Pancreas (tissue), 10 donors: Measurements from ENCODE around the gene FAF2. TPM values are rescaled to one million over a fixed set of nuclear protein-coding genes. Genes with fewer than 3 reads are reported as not detected.

ENCODE experiments used
- ATAC-seq, 4 donors: fragments of 200-7000 bp; cut with Tn5 transposase; one replicate each; pipeline versions ENCODE4 v1.8.0 to v1.9.1; 2020; ENCODE audit warnings: mild to moderate bottlenecking in 4 of 4, moderate library complexity in 4 of 4
- DNase-seq, 6 donors: peaks; one replicate each; pipeline ENCODE4 v3.0.0-alpha.2; 2020
- FAIRE-seq: peaks from 2 replicates; lab custom pipeline; 2012; peaks lifted over from hg19 to GRCh38; lab: Jason Lieb, UNC
- H3K27ac ChIP-seq, 4 donors: fragments of 200-600 bp; sonication (generic); 1 replicate in 3 of 4; 2 replicates in 1 of 4; pipeline versions ENCODE4 v1.5.0 to v1.8.0; 2020
- H3K27me3 ChIP-seq, 4 donors: fragments of 200-600 bp; one replicate each; pipeline ENCODE4 v1.8.0; 2021
- H3K36me3 ChIP-seq, 3 donors: fragments of 200-600 bp; sonication (generic) in 1 of 3; one replicate each; pipeline versions ENCODE4 v1.5.0 to v1.8.0; 2020 to 2021
- H3K4me1 ChIP-seq, 3 donors: fragments of 200-600 bp; one replicate each; pipeline ENCODE4 v1.8.0; 2021
- H3K4me3 ChIP-seq, 4 donors: fragments of 200-600 bp; sonication (generic) in 2 of 4; one replicate each; pipeline versions ENCODE4 v1.5.0 to v1.8.0; 2020 to 2021
- H3K9me3 ChIP-seq, 4 donors: fragments of 200-600 bp; one replicate each; pipeline ENCODE4 v1.8.0; 2021
- WGBS, 2 donors: extraction: QIAGEN DNeasy Blood & Tissue Kit; methylation state at CpG; one replicate each; pipeline ENCODE4 v1.1.7; 2013; 5-methylcytosine and 5-hydroxymethylcytosine counted together
- intact Hi-C, 3 donors: fragments of 100-400 bp; cut with DNase I; formaldehyde crosslinking; loops; one replicate each; pipeline versions ENCODE4 v1.11.1 to v1.14.2; 2022
- polyA plus RNA-seq, 2 donors: library from polyadenylated mRNA; stranded (reverse); fragments of 200-250 nt; gene quantifications; one replicate each; pipeline ENCODE4 v1.2.3, GENCODE V29; 2013
- total RNA-seq, 6 donors: library from RNA; stranded (reverse); fragmentation: NEBNext Ultra II Directional in 4 of 6; extraction: Animal tissue kit (Norgen Biotek cat#: 25700) in 4 of 6; gene quantifications; one replicate each; pipeline versions ENCODE4 v1.2.1 to v1.2.4, GENCODE V29; 2021 to 2023
- TF ChIP-seq, protein P1 (sequence below), 4 donors: fragments of 200-600 bp; sonication (generic) in 3 of 4; IDR thresholded peaks; one replicate each; pipeline versions ENCODE4 v1.5.0 to v1.8.0; 2021; ENCODE audit warnings: antibody characterized with exemption in 4 of 4
- donor health status: healthy with polysubstance abuse.
- donor health status: DM: no; HTN: no; CAD: no; lungs with moderate emphysema.
- donor health status: DM: no; HTN: no; CAD: no.
- donor health status: control.
- donor health status: control.
- donor health status: Bipolar disorder and iron deficiency.
- donor health status: DM: yes; HTN: yes; CAD: no.
- donor health status: DM: no; HTN: no; CAD: no.
- donor health status: DM: no; HTN: no; CAD: no.
- donor health status: DM: yes; HTN: yes; CAD: no.

The FAF2 gene
- total and polyA plus RNA-seq, 8 donors, result 6.8 to 18.0 (median 15.1) TPM

DNA sequence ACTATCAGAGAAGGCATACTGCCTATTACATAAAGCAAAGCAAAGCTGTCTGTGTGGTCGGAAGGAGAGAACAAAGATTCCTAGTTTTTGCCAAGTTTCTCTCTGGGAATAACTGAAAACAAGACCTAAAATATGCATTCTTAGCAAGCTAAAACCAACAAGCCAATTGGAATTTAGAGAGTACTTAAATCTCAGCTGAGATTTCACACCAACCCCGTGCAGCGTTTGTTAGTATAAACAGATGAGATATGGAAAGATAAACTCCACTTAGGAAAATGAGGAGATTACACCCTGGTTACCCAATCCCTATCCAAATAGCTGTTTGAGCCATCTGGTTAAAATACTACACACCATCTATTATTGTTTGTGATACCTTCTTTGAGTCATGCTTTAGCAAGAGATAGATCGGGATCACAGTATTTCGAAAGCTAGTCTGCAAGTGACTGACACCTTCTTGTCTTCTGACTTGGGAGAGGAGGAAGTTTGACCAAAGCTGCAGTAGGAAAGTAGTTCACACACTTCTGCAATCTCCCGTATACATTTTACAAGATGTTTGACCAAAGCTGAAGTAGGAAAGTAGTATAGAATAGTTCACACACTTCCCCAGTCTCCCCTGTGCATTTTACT lies 18.2 kb downstream of the FAF2 start:
- DNase-seq (no peak), ATAC-seq (peak in 2 of 4 donors; percentile 42 to 52), FAIRE-seq (no peak)
- TF ChIP-seq, protein P1, sequence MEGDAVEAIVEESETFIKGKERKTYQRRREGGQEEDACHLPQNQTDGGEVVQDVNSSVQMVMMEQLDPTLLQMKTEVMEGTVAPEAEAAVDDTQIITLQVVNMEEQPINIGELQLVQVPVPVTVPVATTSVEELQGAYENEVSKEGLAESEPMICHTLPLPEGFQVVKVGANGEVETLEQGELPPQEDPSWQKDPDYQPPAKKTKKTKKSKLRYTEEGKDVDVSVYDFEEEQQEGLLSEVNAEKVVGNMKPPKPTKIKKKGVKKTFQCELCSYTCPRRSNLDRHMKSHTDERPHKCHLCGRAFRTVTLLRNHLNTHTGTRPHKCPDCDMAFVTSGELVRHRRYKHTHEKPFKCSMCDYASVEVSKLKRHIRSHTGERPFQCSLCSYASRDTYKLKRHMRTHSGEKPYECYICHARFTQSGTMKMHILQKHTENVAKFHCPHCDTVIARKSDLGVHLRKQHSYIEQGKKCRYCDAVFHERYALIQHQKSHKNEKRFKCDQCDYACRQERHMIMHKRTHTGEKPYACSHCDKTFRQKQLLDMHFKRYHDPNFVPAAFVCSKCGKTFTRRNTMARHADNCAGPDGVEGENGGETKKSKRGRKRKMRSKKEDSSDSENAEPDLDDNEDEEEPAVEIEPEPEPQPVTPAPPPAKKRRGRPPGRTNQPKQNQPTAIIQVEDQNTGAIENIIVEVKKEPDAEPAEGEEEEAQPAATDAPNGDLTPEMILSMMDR (IDR thresholded peaks at IDR 0.05), result no peak
- Histone ChIP-seq H3K9me3 (no peaks in the 10 kb centered on the region), H3K4me3 (no peak overlapping the region), H3K27ac (no peak overlapping the region), H3K27me3 (no peaks in the 10 kb centered on the region), H3K36me3 (no peaks in the 10 kb centered on the region), H3K4me1 (peaks cover 0 to 9% (median 6%) of the 10 kb centered on the region in 3 donors)
- WGBS, 2 donors, result 43 to 47% methylated on average over 6 of the region's 6 CpGs
- intact Hi-C loops, result no loop called here

DNA sequence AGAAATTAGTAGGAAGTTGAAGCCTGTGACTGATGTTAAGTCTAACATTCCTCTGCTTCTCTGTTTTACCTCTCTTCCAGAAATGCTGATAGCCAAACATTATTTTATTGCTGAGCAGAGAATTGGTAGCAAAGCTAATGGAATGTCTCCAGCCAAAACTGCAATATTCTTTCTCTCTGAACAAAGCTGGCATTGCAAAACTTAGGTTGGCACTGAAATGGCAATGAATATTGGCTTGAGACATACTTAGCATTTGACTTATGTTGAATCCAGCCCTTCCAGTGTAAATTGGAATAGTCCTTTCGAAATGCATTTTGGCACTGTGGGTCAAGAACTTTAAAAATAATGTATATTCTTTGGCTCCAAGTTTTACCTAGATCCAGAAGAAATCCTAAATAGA lies 21.1 kb downstream of the FAF2 start:
- TF ChIP-seq, protein P1 (IDR thresholded peaks at IDR 0.05), result no peak
- Histone ChIP-seq H3K4me1 (peaks cover 3 to 9% (median 6%) of the 10 kb centered on the region in 3 donors), H3K27ac (no peak overlapping the region), H3K36me3 (no peaks in the 10 kb centered on the region), H3K4me3 (no peak overlapping the region), H3K9me3 (no peaks in the 10 kb centered on the region), H3K27me3 (no peaks in the 10 kb centered on the region)
- ATAC-seq (no peak), FAIRE-seq (no peak), DNase-seq (no peak)
- WGBS, 2 donors, result 96 to 97% methylated on average over 1 of the region's 1 CpG
- intact Hi-C loops, result no loop called here

DNA sequence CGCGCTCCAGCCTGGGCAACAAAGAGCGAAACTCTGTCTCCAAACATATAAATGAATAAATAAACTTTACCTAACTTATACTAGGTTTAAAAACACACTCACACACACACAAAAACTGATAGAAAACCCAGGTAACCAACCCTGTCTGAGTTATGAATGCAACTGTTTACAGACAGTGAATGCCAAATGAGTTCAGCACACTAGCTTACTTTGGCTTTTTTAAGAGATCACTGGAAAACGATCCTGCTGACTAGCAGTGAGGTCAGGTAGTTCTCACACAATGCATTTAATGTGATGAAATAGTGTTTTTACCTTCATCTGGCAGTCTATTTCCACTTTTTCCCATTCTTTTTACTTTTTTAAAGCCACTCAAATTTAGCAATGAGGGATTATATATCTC lies 22.4 kb downstream of the FAF2 start:
- no peak overlapping the region for H3K4me3 ChIP-seq
- intact Hi-C loops, result no loop called here
- DNase-seq (no peak), FAIRE-seq (no peak), ATAC-seq (no peak)
- H3K9me3 ChIP-seq, result no peaks in the 10 kb centered on the region
- no peak overlapping the region for H3K27ac ChIP-seq
- H3K4me1 ChIP-seq, result peaks cover 3 to 9% (median 6%) of the 10 kb centered on the region in 3 donors
- H3K27me3 ChIP-seq, result no peaks in the 10 kb centered on the region
- TF ChIP-seq, protein P1 (IDR thresholded peaks at IDR 0.05), result no peak
- WGBS, 2 donors, result 83 to 84% methylated on average over 4 of the region's 4 CpGs
- no peaks in the 10 kb centered on the region for H3K36me3 ChIP-seq

DNA sequence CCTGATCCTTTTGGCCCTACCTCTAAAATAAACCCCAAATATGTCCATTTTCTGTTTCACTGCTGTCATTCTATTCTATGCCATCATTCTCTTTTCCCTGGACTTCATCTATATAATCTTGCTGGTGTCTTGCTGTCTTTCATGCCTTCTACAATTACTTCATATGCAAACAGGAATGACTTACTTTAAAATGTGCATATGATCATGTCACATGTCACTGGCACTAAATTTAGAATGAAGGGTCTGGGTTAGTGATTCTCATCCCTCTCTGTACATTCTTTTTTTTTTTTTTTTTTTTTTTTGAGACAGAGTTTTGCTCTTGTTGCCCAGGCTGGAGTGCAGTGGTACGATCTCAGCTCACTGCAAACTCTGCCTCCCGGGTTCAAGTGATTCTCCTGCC lies 22.9 kb downstream of the FAF2 start:
- ATAC-seq, result no peak
- TF ChIP-seq, protein P1 (IDR thresholded peaks at IDR 0.05), result no peak

DNA sequence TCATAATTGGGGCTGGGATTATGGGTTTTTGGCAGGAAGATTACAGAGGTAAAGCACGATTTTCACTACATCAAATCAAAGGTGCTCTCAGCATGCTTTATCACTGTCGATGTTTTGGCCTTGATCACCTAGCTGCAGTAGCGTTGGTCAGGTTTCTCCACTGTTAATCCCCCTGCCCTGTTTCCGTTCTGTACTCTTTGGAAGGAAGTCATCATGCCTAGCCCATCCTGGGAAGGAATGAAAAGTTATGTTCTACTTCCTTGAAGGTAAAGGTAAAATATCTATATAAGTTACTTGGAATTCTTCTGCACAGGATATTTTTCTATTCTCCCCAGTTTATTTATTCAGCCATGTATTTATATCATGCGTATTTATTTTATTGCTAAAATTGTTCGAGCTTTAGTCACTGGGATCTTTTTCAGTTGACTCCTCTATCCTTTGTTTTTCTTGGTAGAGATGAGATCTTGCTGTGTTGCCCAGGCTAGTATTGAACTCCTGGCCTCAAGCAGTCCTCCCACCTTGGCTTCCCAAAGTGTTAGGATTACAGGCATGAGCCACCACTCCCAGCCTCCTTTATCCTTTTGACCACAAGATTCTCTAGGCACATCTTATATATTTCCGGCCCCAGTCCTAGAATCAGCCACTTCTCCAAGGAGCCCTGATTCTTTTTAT lies 25.3 kb downstream of the FAF2 start:
- intact Hi-C loops, result no loop called here
- WGBS, 2 donors, result 82 to 87% methylated on average over 7 of the region's 7 CpGs
- no peaks in the 10 kb centered on the region for H3K36me3 ChIP-seq
- H3K4me1 ChIP-seq, result peaks cover 0 to 3% (median 0%) of the 10 kb centered on the region in 3 donors
- H3K4me3 ChIP-seq, result no peak overlapping the region
- H3K27me3 ChIP-seq, result no peaks in the 10 kb centered on the region
- no peak overlapping the region for H3K27ac ChIP-seq
- no peak for DNase-seq
- TF ChIP-seq, protein P1 (IDR thresholded peaks at IDR 0.05), result no peak
- no peak for ATAC-seq
- no peaks in the 10 kb centered on the region for H3K9me3 ChIP-seq
- no peak for FAIRE-seq

More for the DNA sequence above, 22.9 kb downstream of the FAF2 start:
- intact Hi-C loops, result no loop called here
- Histone ChIP-seq H3K27ac (no peak overlapping the region), H3K4me3 (no peak overlapping the region), H3K27me3 (no peaks in the 10 kb centered on the region), H3K4me1 (peaks cover 3 to 4% (median 4%) of the 10 kb centered on the region in 3 donors), H3K36me3 (no peaks in the 10 kb centered on the region), H3K9me3 (no peaks in the 10 kb centered on the region)
- no peak for FAIRE-seq
- DNase-seq, result no peak
- WGBS, 2 donors, result 95 to 96% methylated on average over 2 of the region's 2 CpGs
